Measurements from ENCODE around the gene SULT1E1. TPM values are rescaled to one million over a fixed set of nuclear protein-coding genes. Genes with fewer than 3 reads are reported as not detected.

SULT1E1 gene
- total and polyA plus RNA-seq, 2 of the 8 experiments (the other 6 are each of a cell fraction or from before 2014, with no cell fraction given): not detected

- no peak for FAIRE-seq
- H3K79me1 ChIP-seq (ENCODE audit: low read depth, low read length): no peaks in the 10 kb centered on the region
- H3K27me3 ChIP-seq (replicated peaks in 1 of 4; ENCODE audit: control insufficient read depth in 3 of 4, extremely low read depth in 1 of 4, insufficient read depth in 3 of 4, low read length in 3 of 4): peaks cover 0 to 1% (median 0%) of the 10 kb centered on the region in 4 experiments; a peak in 1 of 7 replicates
Measured at GRCh38 chr4:69818060-69818639, 41.8 kb downstream of the SULT1E1 start.

More at GRCh38 chr4:69818060-69818639, 41.8 kb downstream of the SULT1E1 start:
- Histone ChIP-seq H3K23me2 (ENCODE audit: low read depth, low read length) (no peaks in the 10 kb centered on the region), H3K9ac (replicated peaks in 1 of 4; ENCODE audit: extremely low read depth in 1 of 4, low read depth in 3 of 4, low read length in 3 of 4) (no peak overlapping the region), H3K4me3 (ENCODE audit: extremely low read depth in 1 of 4, insufficient read depth in 2 of 4, low read depth in 3 of 4, low read length in 4 of 4) (no peak overlapping the region), H3K23ac (ENCODE audit: insufficient read length) (no peak overlapping the region), H3K18ac (ENCODE audit: extremely low read depth, low read length) (no peak overlapping the region), H2AFZ (ENCODE audit: low read length) (peak overlapping the region; percentile 22; the same call in 1 of the 2 replicates), H4K5ac (ENCODE audit: insufficient read length, low read depth, low read length) (no peak overlapping the region), H2BK5ac (ENCODE audit: low read depth, low read length) (no peak overlapping the region), H3K4me1 (replicated peaks in 1 of 4; ENCODE audit: control insufficient read depth in 3 of 4, insufficient read depth in 4 of 4, low read length in 3 of 4) (no peaks in the 10 kb centered on the region), H2BK20ac (ENCODE audit: low read length) (no peak overlapping the region), H3K27ac (ENCODE audit: low read depth, low read length) (no peak overlapping the region), H3K4me2 (ENCODE audit: insufficient read depth in 1 of 2, low read depth in 2 of 2, low read length in 2 of 2) (no peak overlapping the region), H3K56ac (replicated peaks; ENCODE audit: insufficient read length, low read depth, low read length) (no peak overlapping the region), H2AK5ac (ENCODE audit: low read depth, low read length) (no peak overlapping the region), H2BK15ac (ENCODE audit: low read length) (no peak overlapping the region), H4K8ac (ENCODE audit: extremely low read depth, insufficient read depth, low read length) (no peak overlapping the region), H3K79me2 (ENCODE audit: control insufficient read depth in 1 of 2, insufficient read depth in 2 of 2, low read length in 2 of 2) (no peaks in the 10 kb centered on the region), H3K14ac (ENCODE audit: insufficient read length) (no peak overlapping the region), H4K91ac (replicated peaks; ENCODE audit: insufficient read length, low read length) (no peak overlapping the region), H3K4ac (replicated peaks; ENCODE audit: insufficient read length, low read depth, low read length) (no peak overlapping the region), H3K9me3 (ENCODE audit: insufficient read depth in 2 of 2, low read depth in 1 of 2, low read length in 1 of 2) (no peaks in the 10 kb centered on the region), H4K20me1 (replicated peaks in 1 of 2; ENCODE audit: control insufficient read depth in 1 of 2, insufficient read depth in 2 of 2, low read length in 2 of 2) (no peaks in the 10 kb centered on the region), H2BK120ac (replicated peaks; ENCODE audit: low read depth, low read length) (no peak overlapping the region), H3K36me3 (ENCODE audit: control insufficient read depth in 2 of 4, insufficient read depth in 4 of 4, low read length in 3 of 4) (no peaks in the 10 kb centered on the region), H2BK12ac (ENCODE audit: low read depth, low read length) (0 out of 2 replicates have a peak overlapping the region, but pooled peaks have one; percentile 35)
- WGBS, 2 experiments (ENCODE audit: extremely low coverage in 1 of 2, insufficient coverage in 1 of 2, insufficient read length in 1 of 2, insufficient replicate concordance in 2 of 2, low coverage in 1 of 2, low lambda C conversion rate in 2 of 2, missing lambda C conversion rate in 1 of 2): 87% methylated on average over 1 of the region's 1 CpG; no CpG with 5 or more reads in 1 of the 2 experiments
- TF ChIP-seq, protein P1, sequence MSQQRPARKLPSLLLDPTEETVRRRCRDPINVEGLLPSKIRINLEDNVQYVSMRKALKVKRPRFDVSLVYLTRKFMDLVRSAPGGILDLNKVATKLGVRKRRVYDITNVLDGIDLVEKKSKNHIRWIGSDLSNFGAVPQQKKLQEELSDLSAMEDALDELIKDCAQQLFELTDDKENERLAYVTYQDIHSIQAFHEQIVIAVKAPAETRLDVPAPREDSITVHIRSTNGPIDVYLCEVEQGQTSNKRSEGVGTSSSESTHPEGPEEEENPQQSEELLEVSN (IDR thresholded peaks at IDR 0.05): no peak
- POLR2A ChIA-PET (ENCODE audit: partially characterized antibody): no interaction called here
- CTCF ChIA-PET (ENCODE audit: partially characterized antibody): interaction anchor here (1.4 to 2.2 kb wide), 2 partner anchors 13 to 36 kb away, joined by 3 to 9 read pairs; no protein-coding TSS in a partner anchor
- DNase-seq (ENCODE audit: low read depth in 1 of 2, low spot score in 2 of 2): no peak
